K562 (cell line): Measurements from ENCODE around the gene SDS. TPM values are rescaled to one million over a fixed set of nuclear protein-coding genes. Genes with fewer than 3 reads are reported as not detected.

Source experiments
- ATF4 ChIP-seq: fragments of 450-650 bp; formaldehyde crosslinking; IDR thresholded peaks from 2 replicates; pipeline ENCODE4 v1.4.0; 2022; ENCODE audit warnings: mild to moderate bottlenecking, moderate library complexity
- BCL6 ChIP-seq: fragments of 250-450 bp; sonication (Bioruptor Pico); IDR thresholded peaks from 2 replicates; pipeline ENCODE4 v1.4.0; 2020
- CREB1 ChIP-seq, 2 experiments: sonication (generic) in 1 of 2; formaldehyde crosslinking in 1 of 2; IDR thresholded peaks; 2 replicates each; pipeline versions ENCODE4 v1.6.1 to v1.8.0; 2012 to 2022; ENCODE audit warnings: inconsistent platforms in 1 of 2, mild to moderate bottlenecking in 1 of 2, missing genetic modification reagents in 1 of 2, moderate library complexity in 1 of 2
- ELF1 ChIP-seq: fragments of 200-800 bp; sonication (Bioruptor generic); IDR thresholded peaks from 2 replicates; pipeline ENCODE4 v1.6.1; 2016; ENCODE audit warnings: missing genetic modification characterization, missing compliant biosample characterization
- FOS ChIP-seq: IDR thresholded peaks from 3 replicates; pipeline ENCODE4 v1.6.1; 2011; ENCODE audit not compliant: insufficient read length; ENCODE audit errors: extremely low read depth
- HIVEP1 ChIP-seq: fragments of 250-450 bp; sonication (Bioruptor Pico); IDR thresholded peaks from 2 replicates; pipeline ENCODE4 v1.4.0; 2020; ENCODE audit warnings: mild to moderate bottlenecking
- ILK ChIP-seq: fragments of 450-650 bp; IDR thresholded peaks from 2 replicates; pipeline ENCODE4 v1.6.1; 2016; ENCODE audit warnings: missing genetic modification characterization, low read depth, mild to moderate bottlenecking, missing compliant biosample characterization, moderate library complexity, borderline replicate concordance
- KLF13 ChIP-seq: fragments of 450-650 bp; IDR thresholded peaks from 2 replicates; pipeline ENCODE4 v1.6.1; 2016; ENCODE audit warnings: missing genetic modification characterization, low read depth, mild to moderate bottlenecking, missing compliant biosample characterization, moderate library complexity, borderline replicate concordance
- NFE2L1 ChIP-seq: fragments of 450-650 bp; IDR thresholded peaks from 2 replicates; pipeline ENCODE4 v1.6.1; 2016; ENCODE audit warnings: missing genetic modification characterization, low read depth, mild to moderate bottlenecking, missing compliant biosample characterization, moderate library complexity, borderline replicate concordance
- RREB1 ChIP-seq: fragments of 250-450 bp; sonication (Bioruptor Pico); IDR thresholded peaks from 2 replicates; pipeline ENCODE4 v1.4.0; 2020
- ZNF12 ChIP-seq: sonication (generic); formaldehyde crosslinking; IDR thresholded peaks from 2 replicates; pipeline ENCODE4 v1.4.0; 2020; ENCODE audit warnings: mild to moderate bottlenecking, missing genetic modification reagents
- ZNF316 ChIP-seq: fragments of 450-650 bp; IDR thresholded peaks from 2 replicates; pipeline ENCODE4 v1.6.1; 2016
- ZNF551 ChIP-seq: fragments of 250-450 bp; sonication (Bioruptor Pico); IDR thresholded peaks from 2 replicates; pipeline ENCODE4 v1.5.0; 2021; ENCODE audit warnings: mild to moderate bottlenecking, moderate library complexity
- polyA plus RNA-seq, 8 experiments: library from polyadenylated mRNA; depleted of rRNA in 4 of 8; stranded (reverse) in 5 of 8; unstranded in 3 of 8; fragments of >200 nt; fragmentation: Nextera tagmentation in 2 of 8; fragmentation: Illumina TruSeq in 1 of 8; extraction: Ambion mirVana in 2 of 8; extraction: Trizol in 1 of 8; gene quantifications; 2 replicates each; pipeline versions ENCODE4 v1.2.1 to v1.2.3, GENCODE V29; 2011 to 2014; ENCODE audit warnings: inconsistent platforms in 1 of 8, missing spikeins in 1 of 8
- total RNA-seq, 7 experiments: library from RNA; depleted of rRNA in 6 of 7; stranded (reverse); fragments of >200 nt in 6 of 7; fragmentation: Illumina TruSeq in 2 of 7; extraction: Trizol in 2 of 7; gene quantifications; 2 replicates each; pipeline versions ENCODE4 v1.2.1 to v1.2.3, GENCODE V29; 2011 to 2021; ENCODE audit warnings: low replicate concordance in 1 of 7
- TF ChIP-seq, protein P1 (sequence below): fragments of 250-450 bp; sonication (Bioruptor Pico); IDR thresholded peaks from 2 replicates; pipeline ENCODE4 v1.8.0; 2022; ENCODE audit warnings: moderate library complexity, mild to moderate bottlenecking, inconsistent platforms
- TF ChIP-seq, protein P2 (sequence below): sonication (generic); formaldehyde crosslinking; IDR thresholded peaks from 2 replicates; pipeline ENCODE4 v1.8.0; 2022; ENCODE audit warnings: mild to moderate bottlenecking, low read depth, missing genetic modification reagents
- TF ChIP-seq, protein P3 (sequence below): sonication (generic); formaldehyde crosslinking; IDR thresholded peaks from 2 replicates; pipeline ENCODE4 v1.5.0; 2020; ENCODE audit warnings: missing genetic modification reagents

Gene SDS
- total and polyA plus RNA-seq, 9 of the 15 experiments (the other 6 are each of a cell fraction or from before 2014, with no cell fraction given) = 0.07 to 1.1 (median 0.12) TPM; not detected in 1

- TF ChIP-seq ELF1 (tag) (no peak), RREB1 (0 out of 2 replicates have a peak, but pooled peaks have one; percentile 30), NFE2L1 (no peak), BCL6 (CRISPR knock-in tag) (no peak), FOS (peak; percentile 62), ZNF316 (peak; percentile 47), ZNF12 (no peak), ILK (tag) (no peak), ZNF551 (CRISPR knock-in tag) (no peak), KLF13 (tag) (peak; percentile 45; the same call in 1 of the 2 replicates), ATF4 (CRISPR knock-in tag) (no peak), CREB1 (IDR thresholded peaks at IDR 0.05) (0 out of 2 replicates have a peak, but pooled peaks have one; percentile 31), CREB1 (CRISPR knock-in tag; IDR thresholded peaks at IDR 0.05) (no peak; the same call in 1 of the 2 replicates), HIVEP1 (no peak)
- TF ChIP-seq, protein P1, sequence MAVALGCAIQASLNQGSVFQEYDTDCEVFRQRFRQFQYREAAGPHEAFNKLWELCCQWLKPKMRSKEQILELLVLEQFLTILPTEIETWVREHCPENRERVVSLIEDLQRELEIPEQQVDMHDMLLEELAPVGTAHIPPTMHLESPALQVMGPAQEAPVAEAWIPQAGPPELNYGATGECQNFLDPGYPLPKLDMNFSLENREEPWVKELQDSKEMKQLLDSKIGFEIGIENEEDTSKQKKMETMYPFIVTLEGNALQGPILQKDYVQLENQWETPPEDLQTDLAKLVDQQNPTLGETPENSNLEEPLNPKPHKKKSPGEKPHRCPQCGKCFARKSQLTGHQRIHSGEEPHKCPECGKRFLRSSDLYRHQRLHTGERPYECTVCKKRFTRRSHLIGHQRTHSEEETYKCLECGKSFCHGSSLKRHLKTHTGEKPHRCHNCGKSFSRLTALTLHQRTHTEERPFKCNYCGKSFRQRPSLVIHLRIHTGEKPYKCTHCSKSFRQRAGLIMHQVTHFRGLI (CRISPR knock-in tag) = no peak
- TF ChIP-seq, protein P2, sequence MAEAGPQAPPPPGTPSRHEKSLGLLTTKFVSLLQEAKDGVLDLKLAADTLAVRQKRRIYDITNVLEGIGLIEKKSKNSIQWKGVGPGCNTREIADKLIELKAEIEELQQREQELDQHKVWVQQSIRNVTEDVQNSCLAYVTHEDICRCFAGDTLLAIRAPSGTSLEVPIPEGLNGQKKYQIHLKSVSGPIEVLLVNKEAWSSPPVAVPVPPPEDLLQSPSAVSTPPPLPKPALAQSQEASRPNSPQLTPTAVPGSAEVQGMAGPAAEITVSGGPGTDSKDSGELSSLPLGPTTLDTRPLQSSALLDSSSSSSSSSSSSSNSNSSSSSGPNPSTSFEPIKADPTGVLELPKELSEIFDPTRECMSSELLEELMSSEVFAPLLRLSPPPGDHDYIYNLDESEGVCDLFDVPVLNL = no peak
- TF ChIP-seq, protein P3, sequence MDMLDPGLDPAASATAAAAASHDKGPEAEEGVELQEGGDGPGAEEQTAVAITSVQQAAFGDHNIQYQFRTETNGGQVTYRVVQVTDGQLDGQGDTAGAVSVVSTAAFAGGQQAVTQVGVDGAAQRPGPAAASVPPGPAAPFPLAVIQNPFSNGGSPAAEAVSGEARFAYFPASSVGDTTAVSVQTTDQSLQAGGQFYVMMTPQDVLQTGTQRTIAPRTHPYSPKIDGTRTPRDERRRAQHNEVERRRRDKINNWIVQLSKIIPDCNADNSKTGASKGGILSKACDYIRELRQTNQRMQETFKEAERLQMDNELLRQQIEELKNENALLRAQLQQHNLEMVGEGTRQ = peak; percentile 64
Measured at GRCh38 chr12:113392988-113393579, 10.6 kb downstream of the SDS start (continued).
